ENCODE measurements around the gene THOC6. TPM values are rescaled to one million over a fixed set of nuclear protein-coding genes. Genes with fewer than 3 reads are reported as not detected.

Gene THOC6
- total and polyA plus RNA-seq, 3 experiments from 2014 or later, result 46.2 to 59.4 (median 56.8) TPM

GRCh38 chr16:3038896-3039295 lies 15.1 kb downstream of the THOC6 start:
- Histone ChIP-seq H3K27ac (ENCODE audit: low read depth, low read length) (no peak overlapping the region), H3K27me3 (ENCODE audit: insufficient read depth, low read length, poor library complexity, severe bottlenecking) (peaks cover 74% of the 10 kb centered on the region), H3K36me3 (ENCODE audit: insufficient read depth, low read length) (no peaks in the 10 kb centered on the region), H3K9me3 (ENCODE audit: low read length) (no peaks in the 10 kb centered on the region), H3K4me1 (ENCODE audit: insufficient read depth, low read length) (peaks cover 11% of the 10 kb centered on the region), H3K4me3 (ENCODE audit: low read length) (no peak overlapping the region)
- POLR2A ChIA-PET, result no interaction called here
- H3K4me1 Mint-ChIP-seq, result peaks cover 3 to 10% (median 9%) of the 10 kb centered on the region in 3 donors
- DNase-seq, result no peak
- no peaks in the 10 kb centered on the region for H3K36me3 Mint-ChIP-seq
- CTCF ChIA-PET, result interaction anchor here (0.6 to 9.7 kb wide), 5 partner anchors 8 to 91 kb away, joined by 3 to 119 read pairs (median 6); partner anchors contain the start of gene THOC6
- no peak overlapping the region for H3K4me3 Mint-ChIP-seq
- H3K9me3 Mint-ChIP-seq, result no peaks in the 10 kb centered on the region
- peaks cover 53 to 57% of the 10 kb centered on the region in 2 donors for H3K27me3 Mint-ChIP-seq
- H3K27ac Mint-ChIP-seq, result no peak overlapping the region

DNA sequence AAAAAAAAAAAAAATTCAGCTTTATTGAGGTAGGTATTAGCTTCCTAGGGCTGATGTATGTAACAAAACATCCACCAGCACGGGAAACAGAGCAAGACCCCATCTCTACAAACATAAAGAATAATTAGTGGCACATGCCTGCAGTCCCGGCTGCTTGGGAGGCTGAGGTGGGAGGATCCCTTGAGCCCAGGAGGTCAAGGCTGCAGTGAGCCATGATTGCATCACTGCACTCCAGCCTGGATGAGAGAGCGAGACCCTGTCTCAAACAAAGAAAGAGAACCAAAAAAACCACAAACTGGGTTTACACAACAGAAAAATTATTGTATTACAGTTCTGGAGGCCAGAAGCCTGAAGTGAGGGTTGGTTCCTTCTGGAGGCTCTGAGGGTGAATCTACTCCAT lies 18.5 kb downstream of the THOC6 start:
- no peaks in the 10 kb centered on the region for H3K9me3 Mint-ChIP-seq
- H3K4me3 ChIP-seq (ENCODE audit: low read length), result no peak overlapping the region
- peaks cover 37 to 51% of the 10 kb centered on the region in 2 donors for H3K27me3 Mint-ChIP-seq
- peaks cover 27% of the 10 kb centered on the region for H3K4me1 ChIP-seq (ENCODE audit: insufficient read depth, low read length)
- H3K27me3 ChIP-seq (ENCODE audit: insufficient read depth, low read length, poor library complexity, severe bottlenecking), result peaks cover 71% of the 10 kb centered on the region
- POLR2A ChIA-PET, result interaction anchor here (1.2 kb wide), 1 partner anchor 11 kb away, joined by 5 read pairs; no protein-coding TSS in a partner anchor
- no peaks in the 10 kb centered on the region for H3K9me3 ChIP-seq (ENCODE audit: low read length)
- peaks cover 7 to 16% (median 11%) of the 10 kb centered on the region in 3 donors for H3K4me1 Mint-ChIP-seq
- no peaks in the 10 kb centered on the region for H3K36me3 ChIP-seq (ENCODE audit: insufficient read depth, low read length)
- no peaks in the 10 kb centered on the region for H3K36me3 Mint-ChIP-seq
- no peak overlapping the region for H3K27ac Mint-ChIP-seq
- no peak overlapping the region for H3K27ac ChIP-seq (ENCODE audit: low read depth, low read length)
- CTCF ChIA-PET, result interaction anchor here (1.5 to 9.7 kb wide), 2 partner anchors 12 to 39 kb away, joined by 3 to 119 read pairs; no protein-coding TSS in a partner anchor
- no peak for DNase-seq
- no peak overlapping the region for H3K4me3 Mint-ChIP-seq

- peak overlapping the region in 3 of 8 donors; percentile 6 to 66 (median 42) for H3K27ac Mint-ChIP-seq
- H3K36me3 Mint-ChIP-seq, result no peaks in the 10 kb centered on the region
- POLR2A ChIA-PET, result interaction anchor here (0.8 kb wide), 1 partner anchor 8 kb away, joined by 3 read pairs; the partner anchor contains the start of gene BICDL2
- peaks cover 12 to 30% (median 22%) of the 10 kb centered on the region in 3 donors for H3K4me1 Mint-ChIP-seq
- H3K27me3 Mint-ChIP-seq, result peaks cover 17 to 34% of the 10 kb centered on the region in 2 donors
- CTCF ChIA-PET, result interaction anchor here (0.9 to 9.7 kb wide), 5 partner anchors 9 to 85 kb away, joined by 3 to 119 read pairs (median 9); no protein-coding TSS in a partner anchor
- H3K27ac ChIP-seq (ENCODE audit: low read depth, low read length), result no peak overlapping the region
- H3K9me3 Mint-ChIP-seq, result no peaks in the 10 kb centered on the region
- H3K4me3 Mint-ChIP-seq, result peak overlapping the region; percentile 56 to 89 (median 83)
- peaks cover 27% of the 10 kb centered on the region for H3K4me1 ChIP-seq (ENCODE audit: insufficient read depth, low read length)
- no peaks in the 10 kb centered on the region for H3K36me3 ChIP-seq (ENCODE audit: insufficient read depth, low read length)
- H3K4me3 ChIP-seq (ENCODE audit: low read length), result no peak overlapping the region
- H3K9me3 ChIP-seq (ENCODE audit: low read length), result no peaks in the 10 kb centered on the region
- no peak for DNase-seq
- H3K27me3 ChIP-seq (ENCODE audit: insufficient read depth, low read length, poor library complexity, severe bottlenecking), result peaks cover 51% of the 10 kb centered on the region
Measured at GRCh38 chr16:3044708-3045107, 20.9 kb downstream of the THOC6 start.

DNA sequence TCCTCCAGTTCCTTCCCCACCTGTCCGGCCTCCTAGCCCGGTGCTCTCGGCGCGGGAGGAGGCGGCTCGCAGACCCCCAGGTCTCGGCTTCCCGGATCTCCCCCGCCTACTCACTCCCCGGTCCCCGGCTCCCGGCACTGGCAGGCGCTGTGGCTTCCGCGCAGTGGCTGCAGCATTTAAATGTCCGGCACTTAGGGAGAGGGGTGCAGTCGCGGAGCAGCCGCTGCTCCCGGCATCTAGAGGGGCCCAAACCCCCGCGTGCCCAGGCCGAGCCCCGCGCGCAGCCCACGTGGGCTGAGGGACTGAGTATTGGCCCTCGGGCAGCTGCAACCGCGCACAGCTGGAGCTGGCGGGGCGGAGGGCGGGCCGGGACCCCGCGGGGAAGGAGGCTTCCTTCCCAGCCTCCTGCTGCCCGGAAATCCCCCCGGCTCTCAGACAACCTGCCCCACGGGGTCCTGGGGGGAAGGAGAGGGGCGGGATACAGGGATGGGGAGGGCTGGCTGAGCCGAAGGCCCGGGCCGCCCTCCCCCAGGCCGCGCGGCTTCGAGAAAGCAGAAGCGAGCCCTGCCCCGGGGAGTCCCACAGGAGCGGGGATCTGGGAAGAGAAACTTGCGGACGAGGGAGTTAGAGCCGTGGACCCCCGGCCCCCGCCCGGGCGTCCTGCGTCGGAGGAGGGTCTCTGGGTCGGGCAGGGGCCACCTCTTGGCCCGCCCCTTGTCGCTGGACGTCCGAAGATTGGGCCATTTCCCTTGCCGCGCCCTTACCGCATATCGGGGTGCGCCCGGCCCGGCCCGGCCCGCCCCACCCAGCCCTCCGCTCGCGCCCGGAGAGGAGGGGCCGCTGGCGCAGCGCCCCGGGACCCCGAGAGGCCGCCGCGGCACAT lies 22.2 kb downstream of the THOC6 start, which contains the start of gene MMP25:
Gene MMP25 (plus strand): TSS at position 804 of the 883 bp plus-strand sequence. CDS start 357 bp downstream, outside the sequence.
- Histone ChIP-seq H3K27me3 (ENCODE audit: insufficient read depth, low read length, poor library complexity, severe bottlenecking) (peaks cover 43% of the 10 kb centered on the region), H3K4me1 (ENCODE audit: insufficient read depth, low read length) (peaks cover 27% of the 10 kb centered on the region), H3K9me3 (ENCODE audit: low read length) (no peaks in the 10 kb centered on the region), H3K4me3 (ENCODE audit: low read length) (peak within 1 kb of the TSS; percentile 51), H3K27ac (ENCODE audit: low read depth, low read length) (no peak within 1 kb of the TSS), H3K36me3 (ENCODE audit: insufficient read depth, low read length) (no peaks in the 10 kb centered on the region)
- peaks cover 13 to 34% of the 10 kb centered on the region in 2 donors for H3K27me3 Mint-ChIP-seq
- POLR2A ChIA-PET, result interaction anchor here (0.6 to 1.4 kb wide), 5 partner anchors 11 to 166 kb away, joined by 3 to 6 read pairs (median 5); no protein-coding TSS in a partner anchor
- peak within 1 kb of the TSS in 5 of 8 donors; percentile 36 to 94 (median 42) for H3K27ac Mint-ChIP-seq
- no peak for DNase-seq
- H3K4me3 Mint-ChIP-seq, result peak within 1 kb of the TSS; percentile 56 to 89 (median 83)
- H3K36me3 Mint-ChIP-seq, result no peaks in the 10 kb centered on the region
- no peaks in the 10 kb centered on the region for H3K9me3 Mint-ChIP-seq
- CTCF ChIA-PET, result interaction anchor here (0.7 to 9.7 kb wide), 6 partner anchors 11 to 84 kb away, joined by 3 to 119 read pairs (median 6); no protein-coding TSS in a partner anchor
- peaks cover 16 to 40% (median 31%) of the 10 kb centered on the region in 3 donors for H3K4me1 Mint-ChIP-seq

- DNase-seq, result no peak
Measured at GRCh38 chr16:3046641-3047386, 23.0 kb downstream of the THOC6 start.

GRCh38 chr16:3047387-3047720 lies 23.5 kb downstream of the THOC6 start:
- H3K4me1 ChIP-seq (ENCODE audit: insufficient read depth, low read length), result peaks cover 27% of the 10 kb centered on the region
- H3K27ac ChIP-seq (ENCODE audit: low read depth, low read length), result no peak overlapping the region
- no peak overlapping the region for H3K4me3 ChIP-seq (ENCODE audit: low read length)
- ChIA-PET CTCF (interaction anchor here (1.2 to 6.3 kb wide), 6 partner anchors 11 to 85 kb away, joined by 3 to 94 read pairs (median 12); no protein-coding TSS in a partner anchor), POLR2A (interaction anchor here (0.8 to 2.7 kb wide), 5 partner anchors 11 to 80 kb away, joined by 3 to 9 read pairs (median 8); partner anchors contain the start of gene TNFRSF12A)
- Mint-ChIP-seq H3K9me3 (no peaks in the 10 kb centered on the region), H3K27me3 (peaks cover 13 to 30% of the 10 kb centered on the region in 2 donors), H3K27ac (no peak overlapping the region), H3K36me3 (peaks cover 0 to 3% (median 0%) of the 10 kb centered on the region in 3 donors), H3K4me3 (peak overlapping the region in 5 of 7 donors; percentile 50 to 66 (median 63)), H3K4me1 (peaks cover 20 to 50% (median 39%) of the 10 kb centered on the region in 3 donors)
- H3K36me3 ChIP-seq (ENCODE audit: insufficient read depth, low read length), result no peaks in the 10 kb centered on the region
- H3K9me3 ChIP-seq (ENCODE audit: low read length), result no peaks in the 10 kb centered on the region
- DNase-seq, result no peak
- peaks cover 36% of the 10 kb centered on the region for H3K27me3 ChIP-seq (ENCODE audit: insufficient read depth, low read length, poor library complexity, severe bottlenecking)

More at GRCh38 chr16:3046641-3047386, 23.0 kb downstream of the THOC6 start:
- Mint-ChIP-seq H3K27ac (peak overlapping the region in 2 of 8 donors; percentile 38 to 94), H3K9me3 (no peaks in the 10 kb centered on the region), H3K27me3 (peaks cover 13 to 34% of the 10 kb centered on the region in 2 donors), H3K4me3 (peak overlapping the region; percentile 39 to 78 (median 63)), H3K4me1 (peaks cover 16 to 46% (median 36%) of the 10 kb centered on the region in 3 donors), H3K36me3 (no peaks in the 10 kb centered on the region)
- peaks cover 27% of the 10 kb centered on the region for H3K4me1 ChIP-seq (ENCODE audit: insufficient read depth, low read length)
- CTCF ChIA-PET, result interaction anchor here (1.4 to 6.3 kb wide), 4 partner anchors 12 to 82 kb away, joined by 3 to 94 read pairs (median 26); no protein-coding TSS in a partner anchor
- no peaks in the 10 kb centered on the region for H3K9me3 ChIP-seq (ENCODE audit: low read length)
- H3K36me3 ChIP-seq (ENCODE audit: insufficient read depth, low read length), result no peaks in the 10 kb centered on the region
- no peak overlapping the region for H3K27ac ChIP-seq (ENCODE audit: low read depth, low read length)
- peaks cover 37% of the 10 kb centered on the region for H3K27me3 ChIP-seq (ENCODE audit: insufficient read depth, low read length, poor library complexity, severe bottlenecking)
- POLR2A ChIA-PET, result interaction anchor here (1.1 to 2.7 kb wide), 3 partner anchors 12 to 27 kb away, joined by 3 to 9 read pairs (median 4); partner anchors contain the start of gene TNFRSF12A
- H3K4me3 ChIP-seq (ENCODE audit: low read length), result no peak overlapping the region

GRCh38 chr16:3049921-3050481 lies 26.2 kb downstream of the THOC6 start:
- Histone ChIP-seq H3K27me3 (ENCODE audit: insufficient read depth, low read length, poor library complexity, severe bottlenecking) (peaks cover 11% of the 10 kb centered on the region), H3K4me3 (ENCODE audit: low read length) (no peak overlapping the region), H3K9me3 (ENCODE audit: low read length) (no peaks in the 10 kb centered on the region), H3K27ac (ENCODE audit: low read depth, low read length) (no peak overlapping the region), H3K4me1 (ENCODE audit: insufficient read depth, low read length) (peaks cover 25% of the 10 kb centered on the region), H3K36me3 (ENCODE audit: insufficient read depth, low read length) (no peaks in the 10 kb centered on the region)
- Mint-ChIP-seq H3K36me3 (peaks cover 0 to 15% (median 6%) of the 10 kb centered on the region in 3 donors), H3K27me3 (peaks cover 3 to 8% of the 10 kb centered on the region in 2 donors), H3K4me1 (peaks cover 28 to 62% (median 48%) of the 10 kb centered on the region in 3 donors), H3K4me3 (peak overlapping the region in 1 of 7 donors; percentile 58), H3K9me3 (no peaks in the 10 kb centered on the region), H3K27ac (peak overlapping the region in 1 of 8 donors; percentile 31)
- ChIA-PET POLR2A (interaction anchor here (1.0 to 2.7 kb wide), 4 partner anchors 9 to 81 kb away, joined by 3 to 9 read pairs (median 4); no protein-coding TSS in a partner anchor), CTCF (interaction anchor here (0.6 to 6.3 kb wide), 5 partner anchors 9 to 79 kb away, joined by 3 to 94 read pairs (median 21); no protein-coding TSS in a partner anchor)
- no peak for DNase-seq

All from CD8-positive, alpha-beta memory T cell (primary cell).